HG02973 (cell line): ENCODE measurements around the gene TMEM156.

Experiments used
- ATAC-seq: cut with Tn5 transposase; IDR thresholded peaks from one replicate; pipeline ENCODE4 v1.9.1; 2021; ENCODE audit warnings: moderate library complexity; ENCODE audit not compliant: unreplicated experiment

TMEM156 gene

GRCh38 chr4:38928974-38929373, 103.2 kb downstream of the TMEM156 start:
- no peak for ATAC-seq

- ATAC-seq, result no peak
Measured at GRCh38 chr4:38928568-38928967, 103.6 kb downstream of the TMEM156 start.

DNA sequence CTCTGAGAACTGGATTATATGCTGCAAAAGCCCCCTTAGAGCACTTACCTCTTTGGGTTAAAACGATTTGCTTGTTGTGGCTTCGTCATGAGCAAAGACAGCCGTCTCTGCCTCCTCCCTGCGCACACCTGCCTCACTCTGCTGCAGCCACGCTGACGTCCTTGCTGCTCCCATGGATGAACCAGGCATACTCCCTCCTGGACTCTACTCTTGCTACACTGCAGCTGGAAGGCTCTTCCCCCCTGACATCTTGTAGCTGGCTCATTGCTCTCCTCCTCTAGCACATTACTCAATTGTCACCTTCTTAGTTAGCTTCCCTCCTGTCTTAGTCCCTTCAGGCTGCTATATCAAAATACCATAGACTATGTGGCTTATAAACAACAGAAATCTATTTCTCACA, 105.3 kb downstream of the TMEM156 start:
- ATAC-seq, result no peak

DNA sequence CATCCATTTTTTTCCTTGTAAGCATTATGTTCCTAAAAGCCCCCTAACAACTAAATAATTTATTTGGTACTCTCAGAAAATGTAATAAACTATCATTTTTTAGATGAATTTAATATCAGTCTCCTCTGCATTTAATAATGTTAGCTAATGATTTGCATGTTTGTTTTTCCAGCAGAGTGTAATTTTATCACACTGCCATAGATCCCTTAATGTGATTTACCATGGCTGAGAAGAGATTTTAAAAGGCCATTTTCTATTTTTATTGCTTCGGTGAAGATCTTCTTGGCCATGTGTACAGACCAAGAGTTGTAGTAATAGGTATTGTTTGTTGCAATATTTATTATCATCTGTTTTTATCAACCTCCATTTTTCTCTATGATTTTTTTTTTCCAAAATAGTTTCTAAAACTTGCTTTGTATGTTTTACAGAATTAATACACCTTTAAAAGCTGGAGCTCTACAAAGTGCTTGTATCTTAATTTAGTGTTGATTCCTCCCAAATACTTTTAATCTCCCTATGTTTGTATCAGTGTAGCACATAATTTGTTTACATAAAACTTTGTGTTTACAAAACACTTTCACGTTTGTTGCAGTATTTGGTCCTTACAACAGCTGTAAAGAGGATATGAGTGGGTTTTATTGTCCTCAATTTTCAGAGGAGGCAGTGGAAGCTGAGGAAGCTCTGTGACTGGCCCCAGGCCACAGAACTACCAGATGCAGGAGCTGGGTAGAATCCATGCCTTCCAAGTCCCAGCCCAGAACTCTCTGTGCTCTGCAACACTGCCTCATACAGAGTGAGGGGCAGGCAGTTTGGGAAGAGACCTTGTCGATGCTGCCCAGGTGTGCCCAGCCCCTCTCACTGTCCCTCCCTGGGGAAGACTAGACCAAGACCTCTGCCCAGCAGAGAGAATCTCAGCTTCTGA, 106.5 kb downstream of the TMEM156 start:
- no peak for ATAC-seq

DNA sequence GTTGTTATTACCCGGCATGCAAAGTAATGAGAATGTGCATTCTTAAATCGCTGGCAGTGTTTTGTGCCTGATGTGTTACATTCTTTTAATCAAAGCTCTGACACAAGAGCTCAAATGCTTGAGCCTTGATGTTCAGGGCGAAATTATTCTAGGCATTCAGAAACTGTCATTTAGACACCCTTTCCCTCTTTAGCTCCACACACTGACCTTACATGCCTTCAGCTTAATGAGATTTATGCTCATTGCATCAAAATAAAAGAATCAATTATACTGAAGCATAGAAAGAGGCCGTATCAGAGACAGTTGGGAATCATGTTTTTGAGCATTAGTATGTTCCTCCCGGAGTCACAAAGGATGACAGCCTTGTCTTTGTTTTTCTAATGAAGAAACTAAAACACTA, 107.9 kb downstream of the TMEM156 start:
- no peak for ATAC-seq

GRCh38 chr4:38923746-38924145, 108.5 kb downstream of the TMEM156 start:
- no peak for ATAC-seq

DNA sequence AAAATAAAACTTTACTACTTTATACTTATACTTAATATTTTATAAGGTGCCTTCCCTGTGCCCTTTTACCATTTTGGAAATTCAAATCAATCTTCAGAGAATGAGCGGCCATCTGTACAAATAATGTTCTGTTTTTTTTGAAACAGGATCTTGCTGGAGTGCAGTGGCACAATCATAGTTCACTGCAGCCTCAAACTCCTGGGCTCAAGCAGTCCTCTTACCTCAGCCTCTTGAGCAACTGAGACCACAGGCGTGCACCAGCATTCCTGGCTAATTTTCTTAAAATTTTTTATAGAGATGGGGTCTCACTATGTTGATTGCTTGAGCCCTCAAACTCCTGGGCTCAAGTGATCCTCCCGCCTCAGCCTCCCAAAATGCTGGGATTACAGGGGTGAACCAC, 111.1 kb downstream of the TMEM156 start:
- no peak for ATAC-seq

DNA sequence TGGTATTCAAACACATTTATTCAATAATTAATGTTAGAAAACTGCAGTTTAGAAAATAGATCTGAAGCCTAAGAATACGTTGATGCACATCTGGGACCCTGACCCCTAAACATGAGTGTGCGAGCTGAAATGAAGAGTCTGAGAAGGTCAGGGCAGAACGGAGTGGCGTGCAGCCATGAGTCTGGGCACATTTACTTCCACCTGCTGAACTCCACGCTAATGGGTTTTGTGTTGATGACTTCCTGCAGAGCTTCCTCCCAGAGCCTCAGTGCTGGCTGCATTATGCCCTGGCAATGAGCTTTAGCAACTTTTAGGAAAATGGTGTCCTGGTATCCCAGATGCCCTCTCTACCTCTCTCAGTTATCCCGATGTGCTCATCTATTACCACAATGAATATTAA, 111.5 kb downstream of the TMEM156 start:
- ATAC-seq, result no peak

GRCh38 chr4:38920186-38920585, 112.0 kb downstream of the TMEM156 start:
- ATAC-seq, result no peak

GRCh38 chr4:38919494-38919893, 112.7 kb downstream of the TMEM156 start:
- no peak for ATAC-seq

GRCh38 chr4:38917481-38918025, 114.7 kb downstream of the TMEM156 start:
- no peak for ATAC-seq
